K562 (cell line): ENCODE data around the gene CLEC4M. TPM values are rescaled to one million over a fixed set of nuclear protein-coding genes. Genes with fewer than 3 reads are reported as not detected.

ENCODE experiments used
- ATAC-seq: fragments of 200-7000 bp; cut with Tn5 transposase; 3 replicates; pipeline ENCODE4 v1.9.1; 2020; ENCODE audit warnings: moderate library complexity
- BruUV-seq: library from RNA; stranded (reverse); fragments of 400-500 nt; replicated peaks from 2 replicates; lab custom pipeline; 2021; lab: Mats Ljungman, UMichigan
- CTCF ChIA-PET: fragments of 300-600 bp; formaldehyde crosslinking; extraction: SDS; loops from one replicate; lab custom pipeline; 2021; ENCODE audit warnings: low intra/inter-chr PET ratio; lab: Yijun Ruan, JAX
- POLR2A ChIA-PET: fragments of 300-600, 350-650 bp; sonication (Branson Sonifier 250); formaldehyde crosslinking; extraction: SDS; loops from one replicate; lab custom pipeline; 2021; ENCODE audit warnings: antibody characterized with exemption, inconsistent platforms; lab: Yijun Ruan, JAX
- DNase-seq, 4 experiments: peaks; one replicate each; pipeline versions ENCODE4 v3.0.0 to v3.0.0-alpha.2; 2011 to 2018; ENCODE audit warnings: low spot score in 3 of 4, mixed read lengths in 3 of 4; ENCODE audit errors: extremely low read depth in 1 of 4
- FAIRE-seq: peaks from 2 replicates; lab custom pipeline; 2011; peaks lifted over from hg19 to GRCh38; lab: Jason Lieb, UNC
- H2AFZ ChIP-seq: 2 replicates; pipeline ENCODE4 v1.6.0; 2011; ENCODE audit warnings: low read depth, low read length, control low read depth, inconsistent platforms
- H3K27ac ChIP-seq: fragments of 200-600 bp; 3 replicates; pipeline ENCODE4 v1.8.0; 2011; ENCODE audit warnings: low read depth, mild to moderate bottlenecking, control low read depth, inconsistent platforms, low read length, moderate library complexity, mixed read lengths; ENCODE audit errors: extremely low read depth
- H3K27me3 ChIP-seq, 2 experiments: fragments of 300-600 bp in 1 of 2; 2 replicates in 1 of 2; 3 replicates in 1 of 2; pipeline versions ENCODE4 v1.6.0 to v1.8.0; 2011; ENCODE audit warnings: inconsistent platforms in 2 of 2, low read length in 2 of 2, mild to moderate bottlenecking in 1 of 2, mixed read lengths in 1 of 2, moderate library complexity in 1 of 2; ENCODE audit not compliant: control insufficient read depth in 2 of 2, insufficient read depth in 2 of 2
- H3K36me3 ChIP-seq: fragments of 300-600 bp; 3 replicates; pipeline ENCODE4 v1.8.0; 2011; ENCODE audit warnings: mild to moderate bottlenecking, low read length, inconsistent platforms; ENCODE audit not compliant: control insufficient read depth, insufficient read depth
- H3K4me1 ChIP-seq, 2 experiments: fragments of 200-600 bp in 1 of 2; replicated peaks in 1 of 2; 2 replicates in 1 of 2; 3 replicates in 1 of 2; pipeline versions ENCODE4 v1.5.1 to v1.8.0; 2011; ENCODE audit warnings: inconsistent platforms in 2 of 2, low read length in 2 of 2, mild to moderate bottlenecking in 1 of 2, mixed read lengths in 1 of 2, moderate library complexity in 1 of 2; ENCODE audit not compliant: control insufficient read depth in 2 of 2, insufficient read depth in 2 of 2
- H3K4me2 ChIP-seq: 2 replicates; pipeline ENCODE4 v1.6.1; 2011; ENCODE audit warnings: low read length, control low read depth, inconsistent platforms, mixed read lengths; ENCODE audit not compliant: insufficient read depth
- H3K4me3 ChIP-seq: fragments of 200-600 bp; sonication (generic), shearing (Covaris generic); 2 replicates; pipeline ENCODE4 v1.5.1; 2016; ENCODE audit warnings: control low read depth, inconsistent platforms
- H3K79me2 ChIP-seq: fragments of 200-600 bp; 3 replicates; pipeline ENCODE4 v1.8.0; 2011; ENCODE audit warnings: low read length, inconsistent platforms; ENCODE audit not compliant: control insufficient read depth, insufficient read depth
- H3K9ac ChIP-seq, 2 experiments: 2 replicates each; pipeline versions ENCODE4 v1.6.0 to v1.6.1; 2011; ENCODE audit warnings: low read depth in 2 of 2, low read length in 2 of 2, control low read depth in 1 of 2, inconsistent platforms in 1 of 2, mild to moderate bottlenecking in 1 of 2, mixed read lengths in 1 of 2; ENCODE audit not compliant: insufficient read depth in 1 of 2
- H3K9me1 ChIP-seq: one replicate; pipeline ENCODE4 v1.6.0; 2011; ENCODE audit warnings: inconsistent platforms, mild to moderate bottlenecking, low read length, moderate library complexity; ENCODE audit not compliant: control insufficient read depth, insufficient read depth
- H3K9me3 ChIP-seq: replicated peaks from 2 replicates; pipeline ENCODE4 v1.5.1; 2011; ENCODE audit warnings: low read depth, low read length, inconsistent platforms; ENCODE audit not compliant: control insufficient read depth, insufficient read depth
- H4K20me1 ChIP-seq: replicated peaks from 2 replicates; pipeline ENCODE4 v1.6.1; 2011; ENCODE audit warnings: low read length, inconsistent platforms, mixed read lengths; ENCODE audit not compliant: control insufficient read depth, insufficient read depth
- ATF2 ChIP-seq: sonication (generic); formaldehyde crosslinking; IDR thresholded peaks from 2 replicates; pipeline ENCODE4 v1.8.1; 2022; ENCODE audit warnings: missing genetic modification reagents
- CXXC5 ChIP-seq: fragments of 250-450 bp; sonication (Bioruptor Pico); IDR thresholded peaks from 2 replicates; pipeline ENCODE4 v1.8.0; 2022; ENCODE audit warnings: inconsistent platforms, mild to moderate bottlenecking, moderate library complexity
- DIDO1 ChIP-seq: fragments of 450-650 bp; IDR thresholded peaks from 2 replicates; pipeline ENCODE4 v1.6.1; 2016; ENCODE audit warnings: low read depth, missing biosample characterization, missing genetic modification characterization
- MCM5 ChIP-seq: fragments of 450-650 bp; IDR thresholded peaks from 2 replicates; pipeline ENCODE4 v1.6.1; 2016; ENCODE audit warnings: low read depth
- MTF1 ChIP-seq: fragments of 250-450 bp; sonication (Bioruptor Pico); IDR thresholded peaks from 2 replicates; pipeline ENCODE4 v1.9.0; 2021; ENCODE audit warnings: moderate library complexity, mild to moderate bottlenecking, inconsistent platforms, borderline replicate concordance
- NBN ChIP-seq: fragments of 450-650 bp; IDR thresholded peaks from 2 replicates; pipeline ENCODE4 v1.6.1; 2016; ENCODE audit warnings: low read depth, mild to moderate bottlenecking
- PHTF2 ChIP-seq: fragments of 250-450 bp; sonication (Bioruptor Pico); IDR thresholded peaks from 2 replicates; pipeline ENCODE4 v1.5.0; 2021; ENCODE audit warnings: mild to moderate bottlenecking
- POLR2AphosphoS2 ChIP-seq: IDR thresholded peaks from 2 replicates; pipeline ENCODE4 v1.6.1; 2012; ENCODE audit warnings: low read length, improper control_type of control experiment
- TBL1XR1 ChIP-seq, 2 experiments: IDR thresholded peaks; 2 replicates each; pipeline ENCODE4 v1.6.1; 2012; ENCODE audit warnings: improper control_type of control experiment in 2 of 2, low read length in 2 of 2, mild to moderate bottlenecking in 1 of 2
- USF1 ChIP-seq: sonication (generic); formaldehyde crosslinking; IDR thresholded peaks from 2 replicates; pipeline ENCODE4 v1.9.0; 2022; ENCODE audit warnings: mild to moderate bottlenecking, missing genetic modification reagents
- ZKSCAN1 ChIP-seq: fragments of 150-350 bp; IDR thresholded peaks from 2 replicates; pipeline ENCODE4 v1.6.1; 2016; ENCODE audit warnings: low read depth, low read length
- ZNF121 ChIP-seq: sonication (generic); formaldehyde crosslinking; conservative IDR thresholded peaks from 2 replicates; pipeline ENCODE4 v1.8.0; 2022; ENCODE audit warnings: missing genetic modification reagents
- WGBS: fragments of 100-300 bp; shearing (Covaris generic); methylation state at CpG from one replicate; pipeline ENCODE4 v1.1.6; 2016; ENCODE audit warnings: low coverage, mixed read lengths; ENCODE audit not compliant: insufficient coverage; ENCODE audit errors: missing lambda C conversion rate; 5-methylcytosine and 5-hydroxymethylcytosine counted together
- in situ Hi-C: fragments of 300-500 bp; cut with MboI; formaldehyde crosslinking; loops from 4 replicates; pipeline ENCODE4 v1.15.0; 2018; ENCODE audit warnings: inconsistent platforms, mixed read lengths
- intact Hi-C: fragments of 100-400 bp; cut with micrococcal nuclease; formaldehyde crosslinking; loops from 2 replicates; pipeline ENCODE4 v1.14.2; 2022
- polyA plus RNA-seq, 8 experiments: library from polyadenylated mRNA; depleted of rRNA in 4 of 8; stranded (reverse) in 5 of 8; unstranded in 3 of 8; fragments of >200 nt; fragmentation: Nextera tagmentation in 2 of 8; fragmentation: Illumina TruSeq in 1 of 8; extraction: Ambion mirVana in 2 of 8; extraction: Trizol in 1 of 8; gene quantifications; 2 replicates each; pipeline versions ENCODE4 v1.2.1 to v1.2.3, GENCODE V29; 2011 to 2014; ENCODE audit warnings: inconsistent platforms in 1 of 8, missing spikeins in 1 of 8
- total RNA-seq, 7 experiments: library from RNA; depleted of rRNA in 6 of 7; stranded (reverse); fragments of >200 nt in 6 of 7; fragmentation: Illumina TruSeq in 2 of 7; extraction: Trizol in 2 of 7; gene quantifications; 2 replicates each; pipeline versions ENCODE4 v1.2.1 to v1.2.3, GENCODE V29; 2011 to 2021; ENCODE audit warnings: low replicate concordance in 1 of 7

Gene CLEC4M
- total and polyA plus RNA-seq, 9 of the 15 experiments (the other 6 are each of a cell fraction or from before 2014, with no cell fraction given) = 0.08 to 0.18 TPM; not detected in 7

GRCh38 chr19:7732045-7732444 lies 31.0 kb upstream of the CLEC4M start, which contains the start of gene CLEC4G (continued):
- TF ChIP-seq ATF2 = no peak
- no peak for TF ChIP-seq MCM5
- TF ChIP-seq NBN = no peak
- no peak for TF ChIP-seq USF1 (CRISPR knock-in tag)
- no peak for TF ChIP-seq ZKSCAN1
- no peak for TF ChIP-seq DIDO1
- TF ChIP-seq PHTF2 (CRISPR knock-in tag) = no peak
- no peak for TF ChIP-seq POLR2AphosphoS2
- no peak for TF ChIP-seq CXXC5 (CRISPR knock-in tag)
- no peak for TF ChIP-seq TBL1XR1 (IDR thresholded peaks at IDR 0.05; ENCODE audit: low read length in 2 of 2)
- TF ChIP-seq, all 486 proteins: peak for 0

GRCh38 chr19:7733376-7733775 lies 29.7 kb upstream of the CLEC4M start:
- H3K27ac ChIP-seq = no peak overlapping the region
- H3K9me3 ChIP-seq = no peaks in the 10 kb centered on the region
- 0 out of 2 replicates have a peak, but pooled peaks cover 3% of the 10 kb centered on the region for H4K20me1 ChIP-seq
- no peak overlapping the region for H3K9ac ChIP-seq
- TF ChIP-seq ZNF121 (CRISPR knock-in tag) (0 out of 2 replicates have a peak, but pooled peaks have one; percentile 41), MTF1 (CRISPR knock-in tag) (no peak)
- H3K36me3 ChIP-seq = no peaks in the 10 kb centered on the region
- H2AFZ ChIP-seq = no peak overlapping the region
- intact Hi-C loops = no loop called here
- no peaks in the 10 kb centered on the region for H3K79me2 ChIP-seq
- in situ Hi-C loops = no loop called here
- H3K27me3 ChIP-seq = peaks cover 13 to 34% of the 10 kb centered on the region in 2 experiments; a peak in 4 of 5 replicates
- no peak overlapping the region for H3K4me2 ChIP-seq
- WGBS = 4% methylated on average over 6 of the region's 6 CpGs
- POLR2A ChIA-PET = no interaction called here
- no peak overlapping the region for H3K4me3 ChIP-seq
- no peaks in the 10 kb centered on the region for H3K9me1 ChIP-seq
- ATAC-seq (no peak), DNase-seq (no peak), FAIRE-seq (no peak)
- no TSS peak for BruUV-seq
- H3K4me1 ChIP-seq = peaks cover 0 to 20% of the 10 kb centered on the region in 2 experiments; a peak in 2 of 5 replicates
- CTCF ChIA-PET = no interaction called here
